Stimulated activated CD8-positive, alpha-beta memory T cell treated with anti-CD3 and anti-CD28 coated beads, Interleukin-7, amount 100 ng/mL, for 4 hours (primary cell): ENCODE measurements around the gene ARHGEF1.

Source experiments
- DNase-seq, 2 donors: peaks; one replicate each; pipeline ENCODE4 v3.0.0-alpha.2; 2020; ENCODE audit warnings: low read depth in 2 of 2

Gene ARHGEF1

DNA sequence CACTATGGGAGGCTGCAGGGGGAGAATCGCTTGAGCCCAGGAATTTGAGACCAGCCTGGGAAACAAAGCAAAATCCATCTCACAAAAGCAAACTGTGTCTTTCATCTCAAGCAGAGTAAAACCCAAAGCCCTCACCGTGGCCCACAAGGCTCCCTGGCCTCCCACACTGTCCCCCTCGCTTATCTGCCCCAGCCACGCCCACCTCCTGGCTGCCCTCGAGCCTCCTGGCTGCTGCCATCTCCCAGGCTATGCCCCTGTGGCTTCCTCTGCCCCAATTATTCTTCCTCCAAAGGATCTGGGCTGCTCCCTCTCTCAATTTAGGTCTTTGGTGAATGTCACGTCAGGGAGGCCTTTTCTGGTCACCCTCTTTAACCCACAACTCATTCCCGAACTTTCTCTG is 72.5 kb downstream of the ARHGEF1 start:
- DNase-seq: no peak

DNA sequence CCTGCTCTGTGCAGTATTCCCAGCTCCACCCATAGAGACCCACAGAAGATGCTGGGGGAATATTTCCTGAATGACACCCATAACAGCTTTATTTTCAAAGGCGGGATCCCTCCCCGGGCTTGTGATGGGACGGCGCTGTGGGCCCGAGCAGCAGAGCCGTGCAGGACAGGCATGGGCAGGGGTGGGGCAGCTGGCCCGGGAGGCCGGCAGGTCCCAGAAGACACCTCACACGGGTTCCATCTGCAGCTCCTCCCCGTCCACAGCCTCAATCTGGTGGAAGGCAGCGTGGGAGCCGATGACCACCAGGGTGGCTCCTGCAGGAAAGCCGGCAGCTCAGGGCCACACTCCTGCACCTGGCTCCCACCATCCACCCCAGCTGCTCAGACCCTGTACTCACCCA is 73.6 kb downstream of the ARHGEF1 start:
- no peak for DNase-seq
